Activated CD8-positive, alpha-beta memory T cell treated with anti-CD3 and anti-CD28 coated beads for 48 hours (primary cell): ENCODE measurements around the gene ATF3.

Experiments
- DNase-seq, 3 experiments: peaks; one replicate each; pipeline ENCODE4 v3.0.0-alpha.2; 2020; ENCODE audit warnings: low read depth in 2 of 3, low spot score in 2 of 3

Gene ATF3, protein sequence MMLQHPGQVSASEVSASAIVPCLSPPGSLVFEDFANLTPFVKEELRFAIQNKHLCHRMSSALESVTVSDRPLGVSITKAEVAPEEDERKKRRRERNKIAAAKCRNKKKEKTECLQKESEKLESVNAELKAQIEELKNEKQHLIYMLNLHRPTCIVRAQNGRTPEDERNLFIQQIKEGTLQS

DNA sequence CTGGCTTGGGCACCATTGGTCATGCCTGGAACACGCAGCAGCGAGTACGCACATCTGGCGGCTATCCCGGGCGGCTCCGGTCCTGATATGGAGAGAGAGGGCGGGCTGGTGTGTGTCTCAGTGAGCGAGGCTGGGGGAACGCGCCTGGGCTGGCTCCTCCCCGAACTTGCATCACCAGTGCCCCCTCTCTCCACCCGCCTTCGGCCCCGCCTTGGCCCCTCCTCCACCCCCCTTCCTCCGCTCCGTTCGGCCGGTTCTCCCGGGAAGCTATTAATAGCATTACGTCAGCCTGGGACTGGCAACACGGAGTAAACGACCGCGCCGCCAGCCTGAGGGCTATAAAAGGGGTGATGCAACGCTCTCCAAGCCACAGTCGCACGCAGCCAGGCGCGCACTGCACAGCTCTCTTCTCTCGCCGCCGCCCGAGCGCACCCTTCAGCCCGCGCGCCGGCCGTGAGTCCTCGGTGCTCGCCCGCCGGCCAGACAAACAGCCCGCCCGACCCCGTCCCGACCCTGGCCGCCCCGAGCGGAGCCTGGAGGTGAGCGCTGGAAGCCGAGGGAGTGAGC lies at the start of gene ATF3:
Gene ATF3, plus strand, starts transcription at position 370 of the 567 bp plus-strand sequence. CDS start 6,261 bp downstream, outside the sequence.
- peak; percentile 77 to 90 (median 80) for DNase-seq

DNA sequence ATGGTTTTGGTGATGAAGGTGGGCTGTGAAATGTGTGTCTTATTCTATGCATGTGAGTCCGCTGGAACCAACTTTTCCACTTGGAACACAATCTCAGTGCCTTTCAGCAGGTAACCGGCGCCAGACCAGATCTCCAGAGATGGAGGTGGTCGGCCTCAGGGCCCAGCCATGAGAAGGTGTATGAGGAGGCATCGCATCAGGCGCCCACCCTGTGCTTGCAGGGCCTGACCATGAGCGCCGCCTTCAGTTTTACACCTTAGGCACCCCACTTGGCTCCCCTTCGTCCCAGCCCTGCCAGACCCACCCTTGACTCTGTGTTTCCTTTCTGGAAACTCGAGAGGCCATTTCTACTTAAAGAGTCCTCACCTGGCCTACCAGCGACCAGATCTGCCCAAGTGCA lies 48.6 kb upstream of the ATF3 start:
- no peak for DNase-seq

DNA sequence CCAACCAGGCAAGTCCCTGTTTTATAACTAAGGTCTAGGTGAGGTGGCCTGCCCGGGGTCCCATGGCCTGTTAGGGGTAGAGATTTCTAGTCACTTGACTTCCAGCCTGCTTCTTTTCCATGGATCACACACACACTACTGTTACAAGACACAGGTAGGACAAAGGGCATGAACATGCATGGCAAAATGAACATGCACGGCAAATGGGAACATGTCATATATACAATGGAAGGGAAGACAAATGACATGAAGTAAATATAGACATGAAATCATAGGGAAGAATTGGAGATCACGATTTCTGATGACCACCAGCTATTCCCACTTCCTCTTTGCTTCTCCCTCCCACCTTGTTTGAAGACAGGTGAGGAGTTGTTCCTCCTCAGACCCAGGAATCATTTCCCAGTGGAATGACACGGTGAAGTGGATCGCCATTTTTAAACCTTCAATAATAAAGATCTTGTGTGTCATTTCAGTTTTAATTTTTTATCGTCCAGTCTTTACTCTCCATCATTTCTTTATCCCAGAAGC lies 47.6 kb upstream of the ATF3 start:
- DNase-seq = no peak

DNA sequence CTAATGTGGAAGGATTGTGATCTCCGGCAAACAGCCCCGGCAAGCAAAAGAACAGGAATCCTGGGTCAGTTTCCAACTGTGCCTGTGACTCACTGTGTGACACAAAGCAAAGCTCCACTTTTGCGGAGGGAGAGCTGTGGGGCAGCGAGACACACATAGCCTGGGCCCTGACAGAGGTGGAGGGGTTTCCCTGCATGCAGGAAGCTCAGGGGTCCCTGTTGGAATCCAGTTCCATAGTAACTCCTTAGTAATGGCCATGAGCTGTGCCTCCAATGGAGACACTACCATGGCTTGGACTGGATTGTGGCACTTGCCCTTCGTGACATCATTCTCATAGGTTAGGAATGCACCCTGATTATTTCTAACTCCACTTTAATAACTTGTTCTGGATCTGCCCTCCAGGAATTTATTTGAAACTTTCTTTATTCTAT lies 47.0 kb upstream of the ATF3 start:
- no peak for DNase-seq

DNA sequence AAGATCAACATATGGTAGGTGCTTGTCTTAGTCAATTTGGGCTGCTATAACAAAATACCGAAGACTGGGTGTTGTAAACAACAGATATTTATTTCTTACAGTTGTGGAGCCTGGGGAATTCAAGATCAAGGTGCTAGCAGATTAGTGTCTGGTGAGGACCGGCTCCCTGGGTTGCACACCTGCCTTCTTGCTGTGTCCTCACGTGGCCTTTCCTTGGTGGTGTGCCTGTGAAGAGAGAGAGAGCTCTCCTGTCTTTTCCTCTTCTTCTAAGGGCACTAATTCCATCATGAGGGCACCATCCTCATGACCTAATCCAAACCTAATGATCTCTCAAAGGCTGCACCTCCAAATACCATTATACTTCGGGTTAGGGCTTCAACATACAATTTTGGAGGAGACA lies 45.8 kb upstream of the ATF3 start:
- DNase-seq = no peak

DNA sequence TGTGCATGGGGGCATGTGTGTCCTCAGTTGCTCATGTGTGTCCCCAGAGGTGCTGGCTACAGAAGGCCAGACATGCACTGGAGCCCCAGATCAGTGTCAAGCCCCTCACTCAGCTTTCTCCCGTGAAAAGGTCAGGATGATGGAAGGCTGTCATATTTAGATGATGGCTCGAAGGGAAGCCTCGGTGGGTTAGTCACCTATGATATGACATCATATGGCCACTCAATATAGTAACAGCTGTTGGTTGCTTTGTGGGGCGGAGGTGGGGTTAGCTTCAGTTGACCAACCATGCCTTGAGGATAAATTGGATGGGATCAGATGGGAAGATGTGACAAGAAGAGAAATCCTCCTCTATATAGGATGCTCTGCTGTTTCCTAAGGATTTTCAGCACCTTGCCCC lies 43.5 kb upstream of the ATF3 start:
- DNase-seq = no peak

DNA sequence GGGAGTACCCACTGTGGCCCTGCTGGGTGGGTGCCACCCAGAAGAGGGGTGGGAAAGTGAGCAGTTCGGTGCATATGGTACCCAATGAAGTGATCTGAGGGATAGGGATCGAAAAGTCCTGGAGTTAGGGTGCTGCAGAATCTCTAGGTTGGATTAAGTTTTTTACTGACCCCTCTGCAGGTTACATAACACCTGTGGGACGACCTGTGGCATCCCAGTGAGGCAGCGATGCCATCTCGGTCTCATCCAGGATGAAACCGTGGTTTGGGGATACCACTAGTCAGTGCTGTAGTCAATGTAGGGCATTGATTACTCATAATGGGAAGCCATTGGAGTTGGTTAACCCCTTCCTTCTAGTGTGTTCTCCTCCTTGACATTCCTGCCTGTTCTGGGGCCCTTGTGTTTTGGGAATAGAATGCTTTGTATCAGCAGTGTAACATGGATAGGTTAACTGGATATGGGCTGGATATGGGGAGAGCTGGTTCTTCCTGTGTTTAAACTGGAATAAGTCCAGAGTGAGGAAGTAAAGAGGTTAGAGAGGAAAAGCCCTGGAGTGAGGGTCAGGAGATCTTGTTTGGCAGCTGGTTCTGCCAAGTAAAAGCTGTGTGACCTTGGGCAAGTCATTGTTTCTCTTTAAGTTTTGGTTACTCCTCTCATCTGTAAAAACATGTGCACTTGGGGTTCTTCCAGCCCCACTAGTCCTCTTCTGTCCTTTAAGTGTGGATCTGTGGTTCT lies 42.8 kb upstream of the ATF3 start:
- no peak for DNase-seq

DNA sequence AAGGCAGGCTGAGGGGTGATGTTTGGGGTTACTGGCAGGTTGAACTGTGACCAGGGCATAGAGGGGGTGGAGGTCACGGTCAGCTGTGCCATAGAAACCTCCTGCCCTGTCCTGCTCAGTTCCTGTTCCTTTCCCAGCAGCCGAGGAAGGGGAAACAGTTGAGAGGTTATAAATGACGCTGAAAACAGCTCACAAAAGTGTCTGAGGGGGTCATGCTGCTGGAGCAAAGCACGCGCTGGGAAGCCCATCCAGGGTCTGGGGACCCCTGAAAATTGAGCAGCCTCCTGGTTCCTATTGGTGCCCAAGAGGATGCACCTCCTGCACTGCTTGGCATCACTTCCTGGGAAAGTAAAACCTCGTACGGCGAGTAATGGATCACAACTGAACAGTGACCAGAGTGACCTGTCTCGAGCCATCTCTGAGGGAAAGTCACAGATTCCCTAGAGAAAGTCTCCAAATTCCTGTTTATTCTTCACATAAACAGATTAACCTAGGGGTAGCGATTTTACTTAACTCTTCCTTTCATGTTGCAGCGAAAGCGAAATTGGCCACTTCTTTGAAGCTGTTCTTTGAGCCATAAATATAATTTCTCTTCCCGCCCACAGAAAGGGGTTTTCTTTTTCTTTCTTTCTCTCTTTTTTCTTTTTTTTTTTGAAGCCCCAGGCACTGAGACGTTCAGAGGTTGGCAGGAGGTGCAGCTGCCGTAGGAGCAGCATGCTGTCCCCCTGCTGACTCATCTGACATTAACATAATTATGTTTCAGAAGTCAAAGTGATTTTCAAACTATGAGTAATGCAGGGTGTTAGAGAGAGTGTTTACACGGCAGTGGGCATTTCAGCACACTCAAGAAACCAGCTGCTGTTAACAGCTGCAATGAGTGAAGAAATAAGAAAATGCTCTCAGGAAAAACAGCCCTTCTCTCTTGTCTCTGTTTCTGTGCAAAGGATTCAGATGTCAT lies 41.8 kb upstream of the ATF3 start:
- no peak for DNase-seq

DNA sequence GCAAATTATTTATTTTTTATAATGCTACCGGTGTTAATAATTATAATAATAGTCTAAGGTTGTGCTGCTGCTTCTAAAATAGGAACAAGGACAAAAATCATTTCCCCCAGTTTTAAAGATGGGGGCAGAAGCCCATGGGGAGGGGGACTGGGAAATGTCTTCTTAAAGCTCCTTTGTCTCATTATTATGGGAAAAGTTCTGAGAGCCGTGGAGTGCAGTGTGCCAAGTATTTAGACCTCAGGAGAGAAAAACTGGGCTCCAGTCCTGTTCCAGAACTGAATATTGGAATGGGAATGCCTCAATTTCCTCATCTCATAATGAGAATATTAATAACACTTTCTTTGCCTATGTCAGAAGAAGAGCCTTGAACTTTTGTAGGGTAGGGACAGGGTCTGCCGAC lies 40.9 kb upstream of the ATF3 start:
- DNase-seq = no peak

DNA sequence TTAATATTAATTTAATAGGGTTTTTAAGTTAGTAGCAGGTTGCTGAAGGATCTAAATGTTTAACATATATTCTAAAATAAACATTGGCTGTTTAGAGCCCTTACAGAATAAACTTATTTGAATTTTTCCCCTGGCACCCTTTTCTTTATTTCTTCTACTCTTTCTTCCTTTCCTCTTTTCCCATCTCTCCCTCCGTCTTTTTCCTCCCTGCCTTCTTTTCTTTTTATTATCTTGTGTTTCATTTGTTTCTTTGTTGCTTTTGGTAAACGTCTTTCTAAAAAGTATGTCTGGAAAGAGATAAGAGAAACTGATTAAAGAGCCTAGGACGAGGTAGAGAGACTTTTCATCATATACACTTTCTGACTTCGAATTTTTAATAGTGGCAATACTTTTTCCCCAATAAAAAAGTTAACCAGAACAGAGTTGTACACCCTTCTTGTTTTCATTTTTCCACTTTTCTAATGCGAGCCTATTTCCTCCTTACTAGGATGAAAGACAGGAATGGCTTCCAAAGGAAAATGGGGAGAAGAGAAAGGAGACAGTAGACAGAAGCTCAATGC lies 39.5 kb upstream of the ATF3 start:
- no peak for DNase-seq

DNA sequence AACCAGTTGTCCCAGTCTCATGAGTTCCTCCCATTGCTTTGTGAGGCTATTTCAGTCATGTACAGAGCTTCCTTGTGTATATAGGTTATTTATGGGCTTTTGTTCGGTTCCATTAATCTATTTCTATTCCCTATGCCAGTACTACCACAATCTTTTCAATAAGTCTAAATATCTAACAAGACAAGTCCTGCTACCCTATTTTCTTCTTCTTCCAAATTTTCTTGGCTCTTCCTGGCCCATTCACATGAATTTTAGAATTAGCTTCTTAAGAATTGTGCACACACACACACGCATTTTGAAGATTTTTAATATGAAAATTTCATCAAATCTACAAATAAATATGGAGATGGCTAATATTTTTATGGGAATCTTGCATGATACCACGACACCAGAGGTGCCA lies 33.8 kb upstream of the ATF3 start:
- no peak for DNase-seq

DNA sequence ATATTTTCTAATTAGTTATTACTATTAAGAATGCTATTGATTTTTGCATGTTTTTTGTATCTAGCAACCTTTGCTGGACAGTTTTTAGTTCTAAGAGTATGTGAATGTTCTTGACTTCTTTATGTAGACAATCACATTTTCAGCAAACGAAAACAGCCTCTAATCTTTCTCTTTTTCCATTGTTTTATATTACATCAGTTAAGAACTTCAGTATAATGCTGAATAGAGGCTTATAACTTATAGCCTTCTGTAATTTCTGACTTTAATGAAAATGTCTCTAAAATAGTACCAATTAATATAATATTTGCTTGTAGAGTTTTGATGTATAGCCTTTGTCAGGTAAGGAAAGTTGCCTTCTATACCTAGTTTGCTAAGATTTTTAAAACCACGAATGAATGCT lies 33.2 kb upstream of the ATF3 start:
- no peak for DNase-seq

DNA sequence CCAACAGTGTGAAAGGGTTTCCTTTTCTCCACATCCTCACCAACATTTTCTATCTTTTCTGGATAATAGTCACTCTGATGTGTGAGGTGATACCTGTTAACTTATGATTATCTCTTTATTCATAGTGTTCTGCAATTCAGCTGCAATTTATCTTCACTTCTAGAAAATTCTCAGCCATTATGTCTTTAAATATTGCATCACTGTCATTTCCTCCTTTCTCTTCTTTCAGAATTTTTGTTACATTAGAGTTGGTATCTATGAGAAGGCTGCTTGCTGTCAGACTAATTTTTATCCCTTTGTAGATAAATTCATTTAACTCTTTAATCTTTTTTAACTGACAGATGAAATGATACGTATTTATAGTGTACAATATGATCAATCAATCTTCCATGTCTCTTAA lies 30.5 kb upstream of the ATF3 start:
- DNase-seq = no peak

DNA sequence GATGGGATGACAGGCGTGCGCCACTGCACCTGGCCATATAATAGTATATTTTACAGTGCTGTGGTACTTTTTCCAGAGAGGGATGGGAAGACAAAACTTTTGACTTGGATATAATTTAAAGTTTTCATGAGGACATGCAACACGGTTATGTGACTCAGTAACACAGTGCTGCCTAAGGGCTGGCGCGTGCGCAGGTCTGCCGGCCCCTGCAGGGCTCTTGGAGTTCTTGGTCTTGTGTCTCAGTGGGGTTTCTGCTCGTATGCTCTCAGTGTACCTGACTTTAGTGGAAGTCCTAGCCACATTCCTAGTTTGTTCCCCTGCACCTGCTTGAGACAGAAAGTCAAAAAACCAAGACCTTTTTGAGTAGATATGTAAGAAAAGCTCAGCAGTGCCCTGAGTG lies 27.5 kb upstream of the ATF3 start:
- no peak for DNase-seq

DNA sequence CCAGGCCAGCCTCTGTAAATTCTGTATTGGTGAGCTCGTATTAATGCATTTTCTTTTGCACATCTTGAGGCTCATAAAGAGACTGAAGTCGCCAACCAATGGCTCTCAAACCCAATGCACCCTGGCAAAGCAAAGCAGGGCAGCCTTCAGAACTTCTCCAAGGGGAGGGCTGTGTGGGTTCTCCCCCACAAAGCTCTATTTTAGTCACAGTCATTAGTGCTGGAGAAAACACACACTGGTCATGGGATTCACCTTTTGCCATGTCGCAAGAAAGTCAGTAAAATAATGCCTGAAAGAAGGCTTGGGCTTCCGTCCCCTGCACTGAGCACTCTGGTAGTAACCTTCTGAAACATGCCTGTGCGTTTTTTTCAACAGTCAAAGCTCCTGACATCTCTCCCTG lies 26.3 kb upstream of the ATF3 start:
- DNase-seq = no peak

DNA sequence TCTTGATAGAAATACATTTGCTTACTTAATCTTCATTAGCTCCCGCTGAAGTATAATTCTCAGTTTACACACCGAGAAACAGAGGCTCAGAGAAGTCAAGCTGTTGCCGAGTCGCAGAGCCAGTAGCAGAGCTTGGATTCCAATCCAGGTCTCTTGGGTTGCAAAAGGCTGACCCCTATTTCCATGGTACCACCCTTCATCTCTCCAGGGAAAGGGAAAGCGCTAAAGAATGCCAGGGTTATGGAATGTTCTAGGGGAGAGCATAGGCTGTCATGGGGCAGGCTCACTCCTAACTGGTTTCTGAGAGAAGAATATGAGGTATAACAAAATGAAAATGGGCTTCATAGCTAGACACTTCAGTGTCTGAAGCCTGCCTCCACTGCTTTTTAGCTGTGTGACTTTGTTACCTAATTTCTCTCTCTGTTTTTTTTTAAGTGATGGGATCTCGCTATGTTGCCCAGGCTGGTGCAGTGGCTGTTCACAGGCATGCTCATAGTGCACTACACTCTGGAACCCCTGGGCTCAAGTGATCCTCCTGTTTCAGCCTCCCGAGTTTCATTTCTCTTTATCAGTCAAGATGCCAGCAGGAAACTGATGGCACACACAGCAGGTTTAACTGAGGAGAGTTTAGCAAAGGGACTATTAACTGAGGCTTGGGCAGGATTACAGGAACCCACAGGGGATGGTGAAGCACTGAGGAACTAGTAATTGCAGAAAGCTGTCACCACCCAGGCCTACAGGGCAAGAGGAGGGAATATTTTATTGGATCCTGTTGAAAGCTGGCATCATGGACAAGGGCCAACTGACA lies 25.5 kb upstream of the ATF3 start:
- no peak for DNase-seq

DNA sequence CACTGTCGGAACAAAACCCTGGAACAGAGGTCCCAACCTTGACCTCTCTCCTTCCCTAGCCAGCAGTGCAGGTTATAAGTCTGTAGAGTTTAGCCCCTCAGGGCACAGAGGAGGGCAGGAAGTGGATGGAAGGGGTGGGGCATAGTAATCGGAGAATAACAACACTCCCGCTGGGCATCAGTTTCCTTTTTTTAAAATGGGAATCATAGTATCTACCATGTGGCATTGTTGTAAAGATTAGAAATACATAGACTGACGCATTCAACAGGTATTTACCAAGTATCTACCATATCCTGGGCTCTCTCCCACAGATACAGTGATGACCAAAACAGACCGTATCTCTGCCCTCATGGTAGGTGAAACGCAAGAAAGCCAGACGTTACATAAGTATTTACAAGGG lies 24.9 kb upstream of the ATF3 start:
- no peak for DNase-seq

DNA sequence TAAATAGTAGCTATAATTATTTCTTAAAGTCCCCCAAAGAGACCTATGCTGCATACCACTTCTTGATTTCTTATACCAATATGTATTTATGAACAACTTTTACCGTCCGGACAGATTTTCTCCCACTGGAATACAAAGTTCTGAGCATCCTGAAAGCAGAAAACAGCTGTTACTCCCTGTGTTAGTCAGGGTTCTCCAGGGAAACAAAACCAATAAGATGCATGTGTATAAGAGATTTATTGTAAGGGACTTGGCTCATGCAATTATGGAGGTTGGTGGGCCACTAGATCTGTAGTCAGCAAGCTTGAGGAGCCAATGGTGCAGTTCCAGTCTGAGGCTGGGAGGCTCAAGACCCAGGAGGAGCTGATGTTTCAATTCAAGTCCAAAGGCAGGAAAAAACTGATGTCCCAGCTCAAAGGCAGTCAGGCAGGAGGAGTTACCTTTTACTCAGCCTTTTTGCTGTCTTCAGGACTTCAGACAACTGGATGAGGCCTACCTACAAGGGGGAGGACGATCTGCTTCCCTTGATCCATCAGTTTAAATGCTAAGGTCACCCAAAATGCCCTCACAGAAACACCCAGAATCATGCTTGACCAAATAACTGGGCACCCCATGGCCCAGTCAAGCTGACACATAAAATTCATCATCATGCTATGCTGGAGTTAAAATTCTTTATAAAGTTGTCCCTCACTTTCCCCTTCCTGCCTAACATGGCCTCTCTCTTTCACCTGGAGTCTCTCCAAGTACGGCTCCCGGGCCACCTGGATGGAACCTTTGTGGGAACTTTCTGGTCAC lies 24.3 kb upstream of the ATF3 start:
- DNase-seq = no peak

DNA sequence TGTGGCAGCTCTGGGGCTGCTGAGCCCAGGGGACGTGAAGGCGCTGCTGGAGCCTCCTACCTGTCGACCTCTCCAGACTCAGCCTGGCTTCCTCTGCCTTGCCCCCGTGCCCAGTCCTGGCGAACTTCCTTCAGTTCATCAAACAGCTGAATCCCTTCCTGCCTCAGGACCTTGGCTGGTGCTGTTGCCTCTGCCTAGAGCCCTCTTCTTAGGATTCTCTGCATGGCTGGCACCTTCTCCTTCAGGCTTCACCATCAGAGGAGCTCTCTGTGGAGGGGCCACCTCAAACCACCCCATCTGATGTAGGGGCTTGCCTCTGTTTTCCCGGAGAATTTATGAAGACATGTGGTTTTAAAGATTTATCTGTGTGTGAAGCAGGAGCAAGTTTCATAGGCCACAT lies 23.4 kb upstream of the ATF3 start:
- DNase-seq = no peak
